Hepatocyte (in vitro differentiated cells): ENCODE measurements around the gene TMEM242.

Experiments used
- EZH2phosphoT487 ChIP-seq: fragments of 200-600 bp; sonication (generic); IDR thresholded peaks from one replicate; pipeline ENCODE4 v1.6.1; 2018; ENCODE audit warnings: antibody characterized with exemption, mild to moderate bottlenecking, low read depth, moderate library complexity; ENCODE audit not compliant: unreplicated experiment, severe bottlenecking
- TF ChIP-seq, protein P1 (sequence below): fragments of 200-600 bp; sonication (generic); IDR thresholded peaks from 2 replicates; pipeline ENCODE4 v1.5.1; 2016; ENCODE audit warnings: antibody characterized with exemption, mild to moderate bottlenecking; ENCODE audit not compliant: poor library complexity

DNA sequence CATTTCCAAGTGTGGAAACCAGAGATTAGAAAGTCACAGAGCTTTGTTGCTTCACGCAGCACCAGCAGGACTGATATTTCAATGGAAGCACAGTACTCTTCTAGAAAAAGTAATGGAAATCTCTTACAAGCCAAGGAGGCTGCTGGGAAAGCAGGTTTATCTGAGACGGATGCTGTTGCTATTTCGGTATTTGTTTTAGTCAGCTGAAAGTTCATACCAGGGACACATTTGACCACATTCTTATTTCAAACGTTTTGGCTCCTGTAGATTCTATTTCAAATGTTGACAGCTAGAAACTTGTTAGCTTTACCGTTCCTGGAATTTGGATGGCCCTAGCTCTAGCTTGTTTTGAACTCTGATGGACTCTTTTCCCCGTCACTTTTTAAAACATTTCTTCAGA, 3.7 kb upstream of the TMEM242 start:
- TF ChIP-seq EZH2phosphoT487: no peak
- TF ChIP-seq, protein P1, sequence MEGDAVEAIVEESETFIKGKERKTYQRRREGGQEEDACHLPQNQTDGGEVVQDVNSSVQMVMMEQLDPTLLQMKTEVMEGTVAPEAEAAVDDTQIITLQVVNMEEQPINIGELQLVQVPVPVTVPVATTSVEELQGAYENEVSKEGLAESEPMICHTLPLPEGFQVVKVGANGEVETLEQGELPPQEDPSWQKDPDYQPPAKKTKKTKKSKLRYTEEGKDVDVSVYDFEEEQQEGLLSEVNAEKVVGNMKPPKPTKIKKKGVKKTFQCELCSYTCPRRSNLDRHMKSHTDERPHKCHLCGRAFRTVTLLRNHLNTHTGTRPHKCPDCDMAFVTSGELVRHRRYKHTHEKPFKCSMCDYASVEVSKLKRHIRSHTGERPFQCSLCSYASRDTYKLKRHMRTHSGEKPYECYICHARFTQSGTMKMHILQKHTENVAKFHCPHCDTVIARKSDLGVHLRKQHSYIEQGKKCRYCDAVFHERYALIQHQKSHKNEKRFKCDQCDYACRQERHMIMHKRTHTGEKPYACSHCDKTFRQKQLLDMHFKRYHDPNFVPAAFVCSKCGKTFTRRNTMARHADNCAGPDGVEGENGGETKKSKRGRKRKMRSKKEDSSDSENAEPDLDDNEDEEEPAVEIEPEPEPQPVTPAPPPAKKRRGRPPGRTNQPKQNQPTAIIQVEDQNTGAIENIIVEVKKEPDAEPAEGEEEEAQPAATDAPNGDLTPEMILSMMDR: no peak
